GM19438 (cell line): Measurements from ENCODE around the gene ZBTB40.

Experiments used
- ATAC-seq: cut with Tn5 transposase; IDR thresholded peaks from one replicate; pipeline ENCODE4 v1.9.1; 2021; ENCODE audit warnings: low read depth; ENCODE audit not compliant: unreplicated experiment

Gene ZBTB40

DNA sequence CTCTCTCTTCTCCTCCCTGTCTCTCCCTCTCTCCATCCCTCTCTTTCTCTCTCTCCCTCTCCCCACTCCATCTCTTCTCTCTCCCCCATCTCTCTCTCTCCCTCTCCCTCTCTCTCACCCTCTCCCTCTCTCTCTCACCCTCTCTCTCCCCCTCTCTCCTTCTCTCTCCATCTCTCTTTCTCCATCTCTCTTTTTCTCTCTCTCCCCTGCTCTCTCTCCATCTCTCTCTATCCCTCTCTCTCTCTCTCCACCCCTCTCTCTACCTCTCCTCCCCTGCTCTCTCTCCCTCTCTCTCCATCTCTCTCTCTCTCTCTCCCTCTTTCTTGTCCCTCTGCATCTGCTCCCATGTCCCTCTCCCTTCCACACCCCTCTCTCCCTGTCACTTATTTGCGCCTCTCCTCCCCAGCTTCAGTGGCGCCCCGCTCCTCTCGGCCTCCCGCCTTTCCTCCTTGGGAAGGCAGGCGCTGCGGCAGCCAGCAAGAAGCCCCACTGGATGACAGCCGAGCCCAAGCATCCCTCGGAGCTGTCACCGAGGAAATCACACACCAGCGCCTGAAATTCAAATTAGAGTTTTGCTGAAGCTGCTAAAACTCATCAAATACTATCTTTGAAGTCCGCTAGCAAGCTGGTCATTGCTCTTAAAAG, 96.3 kb downstream of the ZBTB40 start:
- no peak for ATAC-seq

DNA sequence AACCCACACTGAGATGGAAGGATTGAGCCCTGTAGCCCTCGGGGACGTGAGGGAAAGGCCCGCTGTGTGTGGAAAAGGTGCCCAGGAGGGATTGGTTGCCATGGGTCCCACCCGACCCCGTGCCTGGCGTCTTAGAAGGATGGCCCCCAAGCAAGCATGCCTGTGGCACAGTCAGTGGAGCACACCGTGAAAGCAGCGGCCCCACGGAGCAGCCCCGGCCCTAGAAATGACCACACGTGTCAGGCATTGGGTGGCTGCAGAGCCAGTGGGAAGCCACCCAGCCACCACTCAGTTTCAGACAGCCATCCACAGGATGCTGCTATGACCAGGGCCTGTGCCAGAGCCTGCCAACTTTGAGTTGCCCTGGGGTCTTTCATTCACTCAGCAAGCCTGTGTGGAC, 98.4 kb downstream of the ZBTB40 start:
- ATAC-seq: no peak

DNA sequence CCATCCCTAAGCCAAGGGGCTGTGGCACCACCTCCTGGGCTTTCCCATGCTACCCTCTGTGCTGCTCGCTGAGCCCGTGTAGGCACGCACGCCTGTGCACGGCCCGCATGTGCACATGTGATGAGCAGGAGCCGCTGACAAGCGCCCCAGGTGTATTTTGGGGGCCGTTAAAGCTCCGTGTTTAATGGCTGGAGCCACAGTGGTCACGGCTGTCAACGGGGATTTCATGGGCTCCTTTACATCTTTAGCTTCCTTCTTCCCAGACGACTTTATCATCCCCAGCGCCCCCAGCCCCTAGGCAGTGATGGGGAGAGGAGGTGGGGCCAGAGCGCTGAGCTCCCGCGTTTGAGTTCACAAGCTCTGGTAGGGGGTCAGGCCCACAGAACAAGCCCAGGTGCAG, 99.9 kb downstream of the ZBTB40 start:
- ATAC-seq: no peak

DNA sequence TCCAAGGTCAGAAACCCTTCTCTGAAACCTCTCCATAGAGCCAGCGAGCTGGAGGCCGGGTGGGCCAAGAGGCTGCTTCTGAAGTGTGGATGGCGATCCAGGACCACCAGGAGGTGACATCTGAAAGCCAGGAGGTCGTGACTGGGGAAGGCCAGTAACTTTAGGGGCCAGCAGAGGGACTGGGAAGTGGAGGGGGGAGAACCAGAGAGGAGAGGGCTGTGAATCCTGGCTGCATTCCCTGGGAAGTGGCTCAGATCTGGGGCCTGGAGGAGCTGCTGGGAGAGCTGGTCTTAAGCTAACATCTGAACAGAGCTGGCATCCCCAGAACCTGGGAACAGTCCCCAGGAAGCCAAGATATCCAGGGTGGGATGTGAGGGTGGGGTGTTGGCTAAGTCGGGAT, 100.4 kb downstream of the ZBTB40 start:
- no peak for ATAC-seq

- ATAC-seq: no peak
These were observed 101.6 kb downstream of the ZBTB40 start for GRCh38 chr1:22553104-22553880.

DNA sequence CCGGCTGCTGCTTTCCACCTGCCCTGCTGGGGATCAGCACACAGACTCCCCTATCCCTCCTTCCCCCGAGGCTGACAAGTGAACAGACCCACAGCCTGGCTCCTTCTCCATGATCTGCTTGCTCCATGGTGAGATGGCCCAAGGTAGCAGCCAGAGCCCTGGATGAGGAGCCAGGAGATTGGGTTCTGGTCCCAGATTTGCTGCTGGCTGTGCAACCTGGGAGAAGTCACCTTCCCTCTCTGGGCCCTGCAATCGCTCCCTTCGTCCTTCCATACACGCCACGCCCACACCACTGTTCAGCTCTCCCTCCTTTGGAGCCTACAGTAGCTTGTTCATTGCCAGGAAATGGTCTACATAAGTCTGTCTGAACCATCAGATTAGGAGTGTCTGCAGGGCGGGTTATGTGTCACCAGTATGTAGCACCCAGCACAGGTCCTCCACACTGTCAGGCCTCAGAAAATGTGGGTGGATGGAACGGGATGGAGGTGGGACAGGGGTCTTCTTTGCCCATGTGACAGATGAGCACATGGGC, 102.4 kb downstream of the ZBTB40 start:
- ATAC-seq: no peak

DNA sequence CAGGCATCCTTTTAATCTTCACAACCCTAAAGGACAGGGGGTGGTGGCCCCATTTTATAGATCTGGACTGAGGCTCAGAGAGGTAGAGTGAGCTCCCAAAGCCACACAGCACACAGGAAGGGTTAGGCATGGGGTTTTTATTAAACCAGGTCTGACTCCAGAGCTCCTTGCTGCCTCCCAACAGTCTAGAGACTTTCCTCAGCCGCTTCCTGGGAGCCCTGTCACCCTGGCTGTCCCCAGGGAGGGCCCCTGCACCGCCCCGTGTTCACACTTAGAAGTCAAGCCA, 103.7 kb downstream of the ZBTB40 start:
- ATAC-seq: no peak

- no peak for ATAC-seq
These were observed 104.9 kb downstream of the ZBTB40 start for GRCh38 chr1:22556391-22557104.

DNA sequence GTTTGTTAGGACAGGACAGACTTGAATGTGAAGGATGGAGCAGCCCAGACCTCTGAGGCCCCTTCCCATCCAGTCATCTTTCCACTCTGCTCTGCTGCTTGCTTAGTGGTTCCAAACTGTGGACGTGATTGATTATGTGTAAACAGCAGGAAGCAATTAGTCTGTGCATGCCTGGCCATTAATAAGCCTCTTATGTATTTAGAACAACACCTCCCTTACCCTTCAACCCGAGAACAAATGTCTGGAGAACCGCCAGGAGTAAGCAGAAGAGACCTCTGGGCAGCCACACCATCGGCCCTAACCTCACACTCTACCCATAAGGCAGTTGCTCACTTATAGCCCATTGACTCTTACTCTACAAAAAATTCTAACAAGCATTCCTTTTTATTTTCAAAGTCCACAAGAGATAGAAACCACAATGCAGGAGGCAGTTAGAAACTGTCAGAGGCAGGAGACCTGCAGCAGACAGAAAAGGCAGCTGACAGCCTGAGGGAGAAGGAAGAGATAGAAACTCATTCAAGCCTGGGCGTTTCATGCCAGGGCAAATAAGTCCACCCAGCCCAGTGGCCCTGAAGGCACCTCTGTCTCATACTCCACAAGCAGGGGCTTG, 105.8 kb downstream of the ZBTB40 start:
- ATAC-seq: no peak

GRCh38 chr1:22562584-22563583, 111.2 kb downstream of the ZBTB40 start, which contains the start of gene EPHA8:
EPHA8 (plus strand) TSS chr1:22563489; CDS start chr1:22563636, 147 bp downstream.
- ATAC-seq: no peak

GRCh38 chr1:22563671-22564602, 112.3 kb downstream of the ZBTB40 start:
- ATAC-seq: no peak

DNA sequence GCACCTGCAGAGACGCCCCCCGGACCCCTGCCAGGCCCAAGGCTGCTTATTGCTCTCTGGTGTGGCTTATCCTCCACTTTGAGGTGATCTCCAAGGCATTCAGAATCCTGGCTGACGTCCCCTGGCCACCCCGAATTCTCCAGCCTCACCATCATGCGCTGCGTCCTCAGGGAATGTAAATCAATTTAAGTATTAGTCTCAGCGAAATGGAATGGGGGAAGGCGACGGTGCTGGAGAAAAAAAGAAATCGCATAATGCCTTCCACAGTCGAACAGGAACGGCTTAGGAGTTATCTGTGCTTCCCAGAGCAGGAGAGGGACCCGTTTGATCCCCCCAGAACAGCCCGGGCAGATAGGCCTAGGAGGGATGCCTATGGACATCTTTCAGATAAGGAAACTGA, 114.5 kb downstream of the ZBTB40 start:
- ATAC-seq: no peak

- no peak for ATAC-seq
These were observed 115.5 kb downstream of the ZBTB40 start for GRCh38 chr1:22567197-22567596.

DNA sequence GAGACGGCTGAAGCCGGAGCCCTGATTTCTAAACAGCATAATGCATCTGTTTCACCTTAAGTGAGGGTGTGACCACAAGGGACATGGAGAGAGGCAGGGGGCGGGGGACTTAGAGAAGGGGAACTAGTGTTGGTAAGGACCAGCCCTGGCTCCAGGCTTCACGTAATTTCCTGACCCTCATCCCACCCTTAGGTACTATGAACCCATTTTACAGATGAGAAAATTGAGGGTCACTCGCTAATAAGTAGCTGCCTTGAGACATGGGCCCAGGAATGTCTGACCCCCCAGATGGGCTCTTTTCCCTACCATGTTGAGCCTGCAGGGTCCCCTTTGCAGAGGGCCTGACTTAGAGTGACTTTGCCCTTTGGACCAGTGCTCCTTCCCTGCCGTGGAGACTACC, 116.3 kb downstream of the ZBTB40 start:
- no peak for ATAC-seq

GRCh38 chr1:22569269-22569668, 117.6 kb downstream of the ZBTB40 start:
- ATAC-seq: no peak

DNA sequence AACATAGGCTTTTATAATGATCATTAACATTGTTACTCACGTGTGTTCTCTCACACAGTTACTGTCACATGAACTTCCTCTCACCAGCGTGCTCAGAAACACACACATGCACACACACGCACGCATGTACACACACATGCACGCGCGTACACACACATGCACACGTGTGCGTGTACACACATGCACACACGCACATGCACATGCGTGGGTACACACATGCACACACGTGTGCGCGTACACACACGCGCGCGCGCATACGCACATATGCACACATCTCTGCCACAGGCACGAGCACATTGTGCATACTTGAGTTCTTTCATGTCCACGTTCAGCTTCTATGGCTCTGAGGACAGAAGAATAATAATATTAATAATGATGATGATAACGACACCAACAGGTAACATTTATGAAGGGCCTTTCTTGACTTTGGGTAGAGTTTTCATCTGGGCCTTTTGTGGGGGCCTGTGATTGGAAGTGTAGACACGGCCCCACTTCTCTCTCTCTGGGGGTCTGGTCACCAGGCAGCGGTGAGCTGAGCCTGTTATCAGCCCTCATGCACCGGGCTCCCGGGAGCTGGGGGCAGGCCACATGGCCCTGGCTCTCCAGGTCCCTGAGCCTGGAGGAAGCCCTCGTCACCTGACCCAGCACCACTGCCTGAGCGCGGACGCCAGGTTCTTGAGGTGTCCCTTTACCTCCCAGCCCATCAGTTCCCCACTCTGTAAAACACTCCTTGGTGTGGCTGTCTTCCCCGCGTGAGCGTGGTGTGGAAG, 118.7 kb downstream of the ZBTB40 start:
- ATAC-seq: no peak

DNA sequence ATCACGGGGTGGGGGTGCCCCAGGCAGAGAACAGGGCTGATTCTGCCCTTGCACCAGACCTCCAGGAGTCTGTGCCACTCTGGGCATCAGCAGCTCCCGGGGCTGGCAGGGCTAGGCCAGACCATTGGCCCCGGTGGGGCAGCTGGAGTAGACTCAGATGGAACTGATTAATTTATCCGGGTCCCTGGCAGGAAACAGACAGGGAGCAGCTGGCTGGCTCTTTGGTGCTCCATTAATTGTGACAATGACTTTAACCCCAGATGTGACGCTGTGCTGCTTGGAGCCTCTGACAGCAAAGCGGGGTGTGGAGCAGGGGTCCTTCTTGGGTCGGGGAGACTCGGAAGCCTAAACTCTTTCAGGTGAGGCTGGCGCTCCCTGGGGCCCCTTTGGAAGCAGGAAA, 121.2 kb downstream of the ZBTB40 start:
- ATAC-seq: no peak

GRCh38 chr1:22573237-22573636, 121.6 kb downstream of the ZBTB40 start:
- ATAC-seq: no peak
